ENCODE results near the gene CD99. TPM values are rescaled to one million over a fixed set of nuclear protein-coding genes. Genes with fewer than 3 reads are reported as not detected.
"Not testable (repeated sequence)": the region's sequence is repeated elsewhere in the genome, so short reads cannot be mapped to it uniquely, and the experiment has no call there.

CD99 gene
- total RNA-seq, 2 donors from 2014 or later = 242 to 317 TPM

DNA sequence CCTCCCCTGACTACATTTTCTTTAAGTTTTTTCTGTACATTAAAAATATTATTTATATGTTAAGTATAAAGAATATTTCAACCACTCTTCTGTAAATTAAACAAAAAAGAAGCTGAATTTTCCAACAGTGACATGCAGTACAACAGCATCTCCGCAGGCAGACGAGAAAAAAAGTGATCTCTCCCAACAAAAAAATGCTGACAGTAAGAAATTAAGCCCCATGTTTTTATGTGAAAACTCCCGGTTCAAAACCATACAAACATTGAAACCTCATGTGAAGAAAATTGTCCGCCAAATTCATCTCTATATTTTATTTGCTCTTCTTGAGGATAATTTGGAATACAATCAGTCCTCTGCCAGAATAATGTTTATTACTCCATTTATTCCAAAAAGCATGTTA lies 20.1 kb upstream of the CD99 start:
- intact Hi-C loops (cut with DNase I) = no loop called here
- no peak for DNase-seq
- no peak for ATAC-seq

GRCh38 chrX:2672084-2672483 lies 19.0 kb upstream of the CD99 start:
- ATAC-seq (no peak), DNase-seq (no peak)
- intact Hi-C loops (cut with DNase I) = no loop called here

- ATAC-seq = no peak
- no peak for DNase-seq
- intact Hi-C loops (cut with DNase I) = no loop called here
Observed at GRCh38 chrX:2673611-2674010, 17.5 kb upstream of the CD99 start.

DNA sequence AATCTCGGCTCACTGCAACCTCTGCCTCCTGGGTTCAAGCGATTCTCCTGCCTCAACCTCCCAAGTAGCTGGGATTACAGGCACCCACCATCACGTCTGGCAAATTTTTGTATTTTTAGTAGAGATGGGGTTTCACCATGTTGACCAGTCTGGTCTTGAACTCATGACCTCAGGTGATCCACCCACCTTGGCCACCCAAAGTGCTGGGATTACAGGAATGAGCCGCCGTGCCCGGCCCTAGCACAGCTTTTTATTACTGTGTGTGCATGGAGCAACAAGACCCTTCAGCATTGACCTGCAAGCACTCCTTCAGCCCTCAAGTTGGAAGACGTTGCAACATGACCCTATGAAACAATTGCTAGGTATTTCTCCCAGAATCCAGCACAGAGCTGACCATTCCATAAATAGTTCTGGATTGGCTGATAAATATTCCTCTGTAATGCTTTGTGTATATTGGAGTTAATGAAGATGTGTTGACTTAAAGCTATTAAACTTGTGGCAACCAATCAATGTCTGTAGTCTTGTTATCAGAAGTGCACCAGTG lies 15.4 kb upstream of the CD99 start:
- intact Hi-C loops (cut with DNase I); ATAC-seq; DNase-seq: not testable (repeated sequence)

DNA sequence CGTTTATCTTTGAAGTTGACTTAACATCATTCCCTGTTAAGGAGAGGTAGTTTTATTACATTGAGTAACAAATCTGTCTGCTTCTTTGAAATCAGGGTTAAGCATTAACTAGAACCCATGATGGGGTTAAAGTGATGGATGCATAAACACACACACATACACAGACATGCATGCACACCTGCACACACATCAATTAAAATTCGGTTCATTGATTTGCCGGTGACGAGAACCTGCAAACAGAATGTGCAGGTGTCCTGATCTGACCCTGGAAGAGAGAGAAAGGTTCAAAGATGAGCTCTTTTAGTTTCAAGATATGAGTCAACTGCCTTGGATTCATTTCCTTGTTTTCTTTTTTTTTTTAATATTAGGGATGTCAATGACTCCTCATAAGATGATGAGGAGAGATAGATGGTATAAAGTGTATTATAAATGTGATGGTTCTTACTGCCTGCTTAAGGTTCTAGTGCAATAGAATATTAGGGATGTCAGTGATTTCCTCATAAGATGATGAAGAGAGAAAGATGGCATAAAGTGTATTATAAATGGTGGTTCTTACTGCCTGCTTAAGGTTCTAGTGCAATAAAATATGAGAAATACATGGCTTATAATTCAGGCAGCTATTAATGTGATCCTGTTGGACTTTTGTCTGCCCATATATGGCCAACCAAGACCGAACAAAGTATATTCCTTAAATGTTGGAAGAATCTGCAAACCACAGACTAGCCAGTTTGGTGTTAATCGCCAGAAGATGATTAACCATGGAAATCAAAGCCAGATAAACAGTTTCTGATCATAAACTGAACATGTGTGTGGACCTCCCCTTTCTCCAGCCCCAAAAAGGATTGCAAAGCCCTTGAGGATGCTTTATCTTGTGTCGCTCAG lies 14.1 kb upstream of the CD99 start:
- DNase-seq = no peak
- intact Hi-C loops (cut with DNase I) = no loop called here
- peak in 1 of 2 donors; percentile 45 for ATAC-seq

DNA sequence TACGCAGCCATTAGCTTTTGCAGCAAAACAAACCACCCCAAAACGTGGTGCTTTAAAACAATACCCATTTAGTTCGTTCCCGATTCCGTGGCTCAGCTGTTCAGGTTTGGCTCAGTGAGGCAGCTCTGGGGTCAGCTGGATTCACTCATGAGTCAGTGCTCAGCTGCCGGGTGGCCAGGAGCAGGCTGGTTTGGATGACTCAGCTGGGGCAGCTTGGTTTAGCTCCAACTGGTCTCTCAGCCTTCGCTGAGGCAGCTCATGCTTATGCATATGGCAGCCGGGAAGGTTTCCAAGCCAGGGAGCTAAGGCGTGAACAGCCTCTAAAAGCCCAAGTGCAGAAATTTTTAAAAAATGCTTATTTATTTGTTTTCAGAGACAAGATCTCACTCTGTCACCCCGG lies 13.3 kb upstream of the CD99 start:
- intact Hi-C loops (cut with DNase I) = no loop called here
- ATAC-seq (peak; percentile 90 to 98), DNase-seq (peak; percentile 80)

DNA sequence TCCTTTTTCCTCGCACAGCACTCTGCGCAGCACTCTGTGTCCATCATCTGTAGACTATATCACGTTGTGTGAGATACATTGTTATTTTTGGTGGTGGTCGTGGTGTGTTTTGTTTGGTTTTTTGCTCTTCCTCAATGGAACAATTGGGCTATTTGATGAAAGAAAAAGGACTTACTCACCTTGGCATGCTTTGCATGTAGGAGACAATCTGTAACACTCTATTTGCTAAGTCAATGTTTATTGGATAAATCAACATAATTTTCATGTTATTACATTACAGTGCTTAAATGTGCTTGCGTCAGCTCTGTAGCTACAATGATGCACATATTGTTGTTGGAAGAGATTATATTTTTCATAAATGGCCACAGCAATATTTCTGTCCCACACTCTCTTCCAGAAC lies 12.5 kb upstream of the CD99 start:
- ATAC-seq = peak in 1 of 2 donors; percentile 4
- intact Hi-C loops (cut with DNase I) = no loop called here
- DNase-seq = no peak

- intact Hi-C loops (cut with DNase I) = no loop called here
- ATAC-seq = no peak
- no peak for DNase-seq
Observed at GRCh38 chrX:2679534-2680485, 11.3 kb upstream of the CD99 start.

GRCh38 chrX:2680486-2681348 lies 10.4 kb upstream of the CD99 start:
- intact Hi-C loops (cut with DNase I) = no loop called here
- ATAC-seq (no peak), DNase-seq (no peak)

DNA sequence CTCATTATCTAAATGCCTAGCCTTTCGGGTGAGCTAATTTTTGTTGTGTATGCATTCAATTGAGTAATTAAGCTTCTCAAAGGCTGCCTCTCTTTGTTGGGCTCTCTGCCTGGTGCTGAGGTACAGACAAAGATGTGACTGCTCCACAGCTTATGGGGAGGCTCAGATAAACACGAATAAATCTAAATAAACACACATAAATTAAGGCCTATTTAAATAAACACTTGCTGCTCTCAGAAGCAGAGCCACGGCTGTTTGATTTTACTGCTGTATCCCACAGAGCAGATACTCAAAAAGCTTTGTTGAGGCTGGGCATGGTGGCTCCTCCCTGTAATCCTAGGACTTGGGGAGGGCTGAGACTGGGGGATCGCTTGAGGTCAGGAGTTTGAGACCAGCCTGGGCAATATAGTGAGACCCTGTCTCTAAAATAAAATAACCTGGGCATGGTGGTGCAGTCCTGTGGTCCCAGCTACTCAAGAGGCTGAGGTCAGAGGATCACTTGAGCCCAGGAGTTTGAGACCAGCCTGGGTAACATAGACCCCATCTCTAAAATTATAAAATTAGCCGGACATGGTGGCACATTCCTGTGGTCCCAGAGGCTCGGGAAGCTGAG lies 8.4 kb upstream of the CD99 start:
- ATAC-seq (no peak), DNase-seq (no peak)
- intact Hi-C loops (cut with DNase I) = no loop called here

- DNase-seq (no peak), ATAC-seq (no peak)
- intact Hi-C loops (cut with DNase I) = no loop called here
Observed at GRCh38 chrX:2684256-2684655, 6.8 kb upstream of the CD99 start.

- DNase-seq (no peak), ATAC-seq (no peak)
Observed at GRCh38 chrX:2685886-2686285, 5.2 kb upstream of the CD99 start.

DNA sequence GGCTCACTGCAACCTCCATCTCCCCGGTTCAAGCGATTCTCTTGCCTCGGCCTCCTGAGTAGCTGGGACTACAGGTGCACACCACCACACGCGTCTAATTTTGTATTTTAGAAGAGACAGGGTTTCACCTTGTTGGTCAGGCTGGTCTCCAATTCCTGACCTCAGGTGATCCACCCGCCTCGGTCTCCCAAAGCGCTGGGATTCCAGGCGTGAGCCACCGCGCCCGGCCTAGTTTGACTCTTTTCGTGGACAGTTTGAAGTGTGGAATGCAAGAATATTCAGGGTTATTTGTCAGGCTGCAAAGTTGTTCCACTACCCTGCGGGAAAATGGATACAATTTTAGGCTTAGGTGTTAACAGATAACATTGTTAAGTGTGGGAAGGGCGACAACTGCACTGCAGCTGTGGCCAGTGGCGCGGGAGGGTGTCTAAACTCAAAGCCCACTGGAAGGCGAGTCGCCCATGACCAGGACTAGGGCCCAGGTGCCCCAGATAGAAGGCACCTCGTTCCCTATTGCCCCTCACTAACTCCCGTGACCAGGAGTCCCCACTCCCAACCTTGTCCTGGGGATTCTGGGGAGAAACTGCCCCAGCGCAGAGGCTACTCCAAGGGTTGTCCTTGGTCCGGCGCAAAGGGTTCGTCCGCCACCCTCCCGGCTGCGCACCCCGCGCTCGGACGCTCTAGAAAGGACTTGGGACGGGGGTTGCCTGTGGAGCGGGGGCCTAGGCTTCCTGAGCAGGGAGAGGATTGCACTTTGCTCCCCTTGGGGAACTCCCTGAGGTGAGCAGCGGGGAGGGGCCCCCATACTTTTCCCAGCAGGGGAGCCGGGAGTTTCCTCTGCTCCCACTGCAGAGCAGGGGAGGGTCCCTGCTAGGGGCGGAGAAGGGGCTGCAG lies 1.1 kb upstream of the CD99 start:
- DNase-seq (no peak), ATAC-seq (no peak)
- intact Hi-C loops (cut with DNase I) = no loop called here

More at GRCh38 chrX:2685886-2686285, 5.2 kb upstream of the CD99 start:
- intact Hi-C loops (cut with DNase I) = no loop called here

DNA sequence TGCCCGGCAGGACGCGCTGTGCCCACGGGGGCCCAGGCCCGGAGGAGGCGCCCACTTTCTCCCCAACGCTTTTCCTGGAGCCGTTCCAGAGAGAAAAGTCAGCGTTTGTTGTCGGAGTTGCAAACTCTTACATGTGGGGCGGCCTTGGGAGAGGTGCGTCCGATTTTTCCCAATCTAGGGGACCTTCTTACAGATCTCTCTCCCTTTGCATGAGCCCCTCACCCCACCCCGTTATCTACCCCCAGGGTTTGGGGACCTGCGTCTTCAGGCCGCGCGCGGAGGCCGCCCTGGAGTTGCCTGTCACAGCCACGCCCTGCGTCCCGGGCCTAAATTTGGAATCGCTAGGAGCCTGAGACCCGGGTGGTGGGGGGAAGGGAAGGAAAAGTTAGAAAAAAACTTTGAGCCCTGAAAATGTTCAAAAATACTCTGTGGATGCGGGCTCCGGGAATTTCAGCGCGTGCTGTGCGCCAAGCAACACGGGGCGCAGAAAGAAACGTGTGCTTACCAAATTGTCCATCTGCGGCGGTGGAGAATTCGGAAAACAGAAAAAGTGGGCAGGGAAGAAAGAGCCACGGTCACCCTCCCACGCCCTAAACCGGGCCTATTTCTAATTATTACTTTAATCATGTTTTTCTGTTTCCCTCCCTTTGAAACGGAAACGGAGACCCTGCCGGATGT lies 587 bp downstream of the CD99 start:
- ATAC-seq (peak; percentile 58 to 65), DNase-seq (peak; percentile 73)
- intact Hi-C loops (cut with DNase I) = loop anchor here in 1 of 2 donors (1.0 kb wide), 1 partner anchor 19 kb away; no protein-coding TSS in a partner anchor

GRCh38 chrX:2692221-2693112 lies 1.4 kb downstream of the CD99 start:
- ATAC-seq (peak in 1 of 2 donors; percentile 60), DNase-seq (peak; percentile 81)
- intact Hi-C loops (cut with DNase I) = no loop called here
